NCI-H2227 treated with DMSO at 0.1 percent for 48 hours (cell line): Measurements from ENCODE around the gene TSC22D3.
A peak's percentile ranks its signal among the peaks of the same experiment; 100 is the strongest.

ENCODE experiments used
- DNase-seq: peaks from one replicate; lab custom pipeline; 2025; lab: John Stamatoyannopoulos, UW

TSC22D3 gene

GRCh38 chrX:107730991-107731766, 44.4 kb downstream of the TSC22D3 start:
- DNase-seq = no peak

DNA sequence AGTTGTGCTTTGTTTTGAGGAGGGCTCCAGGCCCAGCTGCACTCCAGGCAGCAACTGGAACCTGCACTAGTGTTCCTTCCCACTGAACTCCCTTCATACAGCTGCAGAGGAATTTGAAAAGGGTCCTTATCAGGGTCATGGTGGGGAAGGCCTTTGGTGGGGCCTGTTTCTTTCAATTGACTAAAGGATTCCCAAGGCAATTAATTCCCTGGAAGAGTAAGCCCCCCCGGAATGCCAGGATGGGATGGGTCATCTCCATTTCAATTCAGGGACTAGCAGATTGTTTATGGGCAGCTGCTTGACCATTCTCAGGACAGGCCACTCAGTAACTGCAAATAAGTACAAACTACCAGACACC, 45.3 kb downstream of the TSC22D3 start:
- no peak for DNase-seq

GRCh38 chrX:107729558-107730297, 45.9 kb downstream of the TSC22D3 start:
- no peak for DNase-seq

DNA sequence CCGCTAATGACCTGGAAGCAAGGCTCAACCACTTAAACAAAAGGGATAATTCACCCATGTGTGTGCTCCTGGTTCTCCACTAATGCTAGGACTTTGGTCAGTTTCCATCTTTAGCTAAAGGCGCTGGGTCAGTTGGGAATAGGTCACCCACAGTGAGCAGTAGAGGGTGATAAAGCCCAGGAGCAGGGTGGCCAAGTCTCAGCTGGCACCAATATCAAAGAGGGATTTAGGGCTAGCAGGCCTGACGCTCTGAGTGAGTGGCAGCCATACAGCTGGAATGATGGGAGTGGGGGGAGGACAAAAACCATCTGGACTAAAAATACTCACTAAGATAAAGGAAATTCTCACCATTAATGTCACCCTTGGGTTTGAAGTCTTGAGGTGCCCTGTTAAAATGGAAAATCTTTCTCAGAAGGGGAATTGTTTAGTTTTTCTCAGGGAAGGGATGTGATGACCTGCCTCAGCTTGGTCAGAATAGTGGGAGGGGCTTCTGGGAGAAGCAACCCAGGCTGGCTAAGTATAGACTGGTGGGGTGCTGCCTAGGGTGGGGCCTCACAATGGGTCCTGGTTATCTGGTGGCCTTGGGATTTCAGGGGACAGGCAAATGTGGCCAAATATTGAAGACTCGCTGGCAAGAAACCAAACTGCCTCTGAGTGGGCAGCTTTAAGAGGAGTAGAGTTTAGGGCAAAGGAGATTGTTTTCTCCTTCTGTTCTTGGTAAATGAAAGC, 47.1 kb downstream of the TSC22D3 start:
- no peak for DNase-seq

GRCh38 chrX:107726816-107727534, 48.6 kb downstream of the TSC22D3 start:
- no peak for DNase-seq

DNA sequence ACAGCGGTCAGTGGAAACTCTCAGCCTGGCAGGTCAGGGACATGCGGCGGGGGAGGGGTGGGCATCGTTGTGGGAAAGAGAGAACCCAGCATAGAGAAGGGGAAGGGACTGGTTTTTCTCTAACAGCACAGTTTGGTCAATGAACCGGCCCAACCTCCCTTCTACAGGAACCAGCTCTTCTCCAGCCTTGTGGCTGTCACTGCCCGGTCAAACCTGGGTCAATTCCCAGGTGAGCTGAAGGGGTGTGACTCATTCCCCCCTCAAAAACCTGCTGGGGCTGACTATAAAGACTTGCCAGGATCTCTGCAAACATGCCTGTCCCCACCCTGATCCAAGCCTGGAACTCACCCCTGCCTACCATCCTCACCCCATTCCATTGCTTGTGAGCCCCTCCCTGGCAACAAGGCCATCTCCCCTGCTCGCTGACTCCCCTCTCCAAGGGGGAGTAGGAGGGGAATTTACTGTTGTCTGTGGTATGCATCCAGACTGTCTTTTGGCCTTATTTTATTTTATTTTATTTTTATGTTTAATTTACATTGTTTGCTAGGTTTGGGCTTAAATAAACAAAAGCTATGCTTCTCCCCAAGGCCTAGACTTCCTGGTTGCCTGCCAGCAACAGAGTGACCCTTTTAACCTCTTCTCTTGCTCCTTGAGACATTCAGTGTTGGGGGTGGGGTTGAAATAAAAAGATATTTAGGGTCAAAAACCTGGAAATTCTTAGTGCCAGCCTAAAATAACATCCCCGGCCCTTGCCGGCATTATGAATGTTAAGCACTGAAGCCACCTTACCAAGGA, 49.6 kb downstream of the TSC22D3 start:
- no peak for DNase-seq

DNA sequence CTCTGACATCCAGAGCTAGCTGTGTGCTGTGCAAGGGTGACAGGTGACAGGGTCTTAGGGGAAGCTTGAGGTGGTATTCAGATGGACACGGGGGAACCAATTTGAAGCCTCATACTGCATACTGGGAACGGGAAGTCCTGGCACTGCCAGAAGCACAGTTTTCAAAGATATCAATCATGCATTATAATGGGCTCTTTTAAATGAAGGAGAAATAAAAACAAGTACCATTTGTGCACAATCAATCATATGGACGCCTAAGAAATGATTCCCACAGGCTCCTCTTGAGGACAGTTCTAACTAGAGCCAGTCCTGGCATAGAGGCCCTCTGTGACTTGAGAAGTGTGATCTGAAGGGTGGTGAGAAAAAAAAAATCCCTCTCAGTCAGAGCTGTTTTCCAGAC, 50.9 kb downstream of the TSC22D3 start:
- no peak for DNase-seq

DNA sequence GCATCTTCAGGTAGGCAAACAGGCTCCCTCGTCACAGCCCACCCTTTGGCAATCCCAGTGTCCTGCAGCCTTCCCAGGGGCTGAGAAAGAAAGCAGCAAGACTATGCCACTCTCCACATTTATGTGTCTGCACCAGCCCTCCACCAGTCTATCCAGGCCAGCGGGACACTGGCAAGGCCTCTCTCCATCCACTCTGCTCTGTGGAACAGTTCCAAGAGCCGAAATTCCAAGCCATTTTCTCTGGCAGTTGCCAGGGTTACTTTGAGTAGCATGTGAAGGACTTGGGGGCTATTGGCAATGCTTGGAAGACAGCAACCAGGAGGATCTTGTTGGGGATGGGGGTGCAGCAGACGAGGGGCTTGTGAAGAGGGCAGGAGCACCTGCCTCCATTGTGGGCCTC, 52.1 kb downstream of the TSC22D3 start:
- no peak for DNase-seq

GRCh38 chrX:107721966-107722707, 53.5 kb downstream of the TSC22D3 start:
- DNase-seq = no peak

DNA sequence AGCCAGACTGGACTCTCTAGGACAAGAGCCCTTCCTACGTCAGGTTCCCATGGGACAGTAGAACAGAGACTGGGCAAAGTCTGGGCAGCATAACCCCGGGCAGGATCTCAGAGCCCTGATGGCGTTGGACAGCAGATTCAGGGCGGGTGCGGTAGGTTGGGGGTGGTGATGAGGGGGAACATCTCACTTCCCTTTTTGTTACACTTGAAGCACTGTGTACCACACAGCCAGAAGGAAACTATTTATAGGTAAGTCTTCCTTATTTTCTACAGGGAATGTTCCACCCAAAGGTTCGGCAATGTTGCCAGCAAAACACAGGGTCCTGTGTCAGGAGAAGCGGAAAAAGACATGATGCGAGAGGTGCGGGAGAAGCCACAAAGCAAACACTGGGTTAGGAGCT, 54.3 kb downstream of the TSC22D3 start:
- DNase-seq = no peak

DNA sequence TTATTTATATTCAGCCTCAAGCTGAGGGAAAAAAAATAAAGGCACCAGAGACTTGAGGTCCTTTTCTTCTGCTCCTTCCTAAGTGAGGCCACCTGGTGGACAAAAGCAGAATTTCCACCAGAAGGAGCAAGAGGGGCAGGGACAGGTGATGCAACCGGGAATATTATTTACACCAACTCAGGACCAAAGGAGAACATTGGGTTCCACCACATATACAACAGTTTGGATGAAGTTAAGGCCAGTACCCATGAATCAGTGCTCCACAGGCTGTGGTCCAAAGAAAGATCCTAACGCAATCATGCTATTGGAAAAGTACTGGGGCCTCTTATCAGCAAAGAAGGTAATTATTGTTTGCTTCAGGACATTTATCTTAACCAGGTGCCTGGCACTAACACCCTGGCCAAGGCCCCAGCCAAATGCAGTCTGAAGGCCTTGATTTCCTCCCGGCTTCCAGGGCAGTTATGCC, 57.4 kb downstream of the TSC22D3 start:
- peak; percentile 54 for DNase-seq

GRCh38 chrX:107716816-107717700, 58.5 kb downstream of the TSC22D3 start:
- DNase-seq = peak; percentile 21

- DNase-seq = peak; percentile 9
Measured at GRCh38 chrX:107716118-107716684, 59.4 kb downstream of the TSC22D3 start.

- no peak for DNase-seq
Measured at GRCh38 chrX:107715331-107716117, 60.1 kb downstream of the TSC22D3 start.

- DNase-seq = no peak
Measured at GRCh38 chrX:107714206-107714891, 61.2 kb downstream of the TSC22D3 start.

GRCh38 chrX:107713543-107714205, 61.9 kb downstream of the TSC22D3 start:
- DNase-seq = no peak

GRCh38 chrX:107713203-107713542, 62.4 kb downstream of the TSC22D3 start:
- no peak for DNase-seq
